HEK293 (cell line): ENCODE data around the gene FOXK2.
"Not testable (repeated sequence)": the region's sequence is repeated elsewhere in the genome, so short reads cannot be mapped to it uniquely, and the experiment has no call there.

Source experiments
- CTCF ChIA-PET: fragments of 350-600 bp; formaldehyde crosslinking; extraction: SDS; loops from one replicate; lab custom pipeline; 2021; ENCODE audit warnings: antibody characterized with exemption; lab: Yijun Ruan, JAX
- POLR2A ChIA-PET: fragments of 300-600 bp; formaldehyde crosslinking; extraction: SDS; loops from one replicate; lab custom pipeline; 2020; ENCODE audit warnings: antibody characterized with exemption, inconsistent platforms; lab: Yijun Ruan, JAX
- H3K27ac ChIP-seq: fragments of 200-500 bp; sonication (Bioruptor generic); 2 replicates; pipeline ENCODE4 v1.5.1; 2014; ENCODE audit warnings: low read depth, low read length, control low read depth, inconsistent platforms; ENCODE audit errors: extremely low read depth
- H3K36me3 ChIP-seq, 2 experiments: fragments of 200-500 bp in 1 of 2; sonication (Bioruptor generic) in 1 of 2; 1 replicate in 1 of 2; 2 replicates in 1 of 2; pipeline ENCODE4 v1.5.1; 2014 to 2017; ENCODE audit warnings: inconsistent platforms in 2 of 2, low read length in 2 of 2; ENCODE audit not compliant: control insufficient read depth in 2 of 2, insufficient read depth in 1 of 2
- H3K4me1 ChIP-seq: fragments of 200-500 bp; sonication (Bioruptor generic); 2 replicates; pipeline ENCODE4 v1.5.1; 2014; ENCODE audit warnings: mild to moderate bottlenecking, low read length, inconsistent platforms; ENCODE audit not compliant: control insufficient read depth, insufficient read depth
- H3K4me3 ChIP-seq: 2 replicates; pipeline ENCODE4 v1.5.1; 2011; ENCODE audit warnings: low read depth, mild to moderate bottlenecking, control low read depth, low read length, moderate library complexity
- H3K9me3 ChIP-seq: fragments of 200-500 bp; sonication (Bioruptor generic); 2 replicates; pipeline ENCODE4 v1.5.1; 2014; ENCODE audit warnings: low read depth, low read length, inconsistent platforms; ENCODE audit not compliant: control insufficient read depth, insufficient read depth
- GLIS1 ChIP-seq: fragments of 450-650 bp; formaldehyde crosslinking; IDR thresholded peaks from 2 replicates; pipeline ENCODE4 v1.5.1; 2016; ENCODE audit warnings: missing biosample characterization, missing genetic modification characterization
- GLIS2 ChIP-seq: fragments of 450-650 bp; formaldehyde crosslinking; IDR thresholded peaks from 2 replicates; pipeline ENCODE4 v1.5.1; 2016; ENCODE audit warnings: missing biosample characterization, missing genetic modification characterization
- KLF1 ChIP-seq: fragments of 450-650 bp; formaldehyde crosslinking; IDR thresholded peaks from 2 replicates; pipeline ENCODE4 v1.5.1; 2016; ENCODE audit warnings: missing biosample characterization, missing genetic modification characterization
- KLF17 ChIP-seq: fragments of 450-650 bp; formaldehyde crosslinking; IDR thresholded peaks from 2 replicates; pipeline ENCODE4 v1.5.1; 2016; ENCODE audit warnings: missing biosample characterization, missing genetic modification characterization
- KLF7 ChIP-seq: fragments of 450-650 bp; formaldehyde crosslinking; IDR thresholded peaks from 2 replicates; pipeline ENCODE4 v1.5.1; 2016; ENCODE audit warnings: missing biosample characterization, missing genetic modification characterization, borderline replicate concordance
- PRDM10 ChIP-seq: fragments of 450-650 bp; formaldehyde crosslinking; IDR thresholded peaks from 2 replicates; pipeline ENCODE4 v1.5.1; 2016; ENCODE audit warnings: missing biosample characterization, missing genetic modification characterization
- REST ChIP-seq: fragments of 450-650 bp; formaldehyde crosslinking; IDR thresholded peaks from 2 replicates; pipeline ENCODE4 v1.5.1; 2016; ENCODE audit warnings: missing biosample characterization, missing genetic modification characterization
- ZEB2 ChIP-seq: fragments of 450-650 bp; formaldehyde crosslinking; IDR thresholded peaks from 2 replicates; pipeline ENCODE4 v1.5.1; 2016; ENCODE audit warnings: missing biosample characterization, missing genetic modification characterization
- ZNF366 ChIP-seq: fragments of 450-650 bp; formaldehyde crosslinking; conservative IDR thresholded peaks from 2 replicates; pipeline ENCODE4 v1.5.1; 2016; ENCODE audit warnings: missing biosample characterization, missing genetic modification characterization
- ZNF518A ChIP-seq: fragments of 450-650 bp; formaldehyde crosslinking; conservative IDR thresholded peaks from 2 replicates; pipeline ENCODE4 v1.5.1; 2016; ENCODE audit warnings: low read depth, missing biosample characterization, missing genetic modification characterization
- ZNF549 ChIP-seq: fragments of 450-650 bp; IDR thresholded peaks from 2 replicates; pipeline ENCODE4 v1.5.1; 2018; ENCODE audit warnings: missing biosample characterization, missing genetic modification characterization, mild to moderate bottlenecking, inconsistent platforms, moderate library complexity
- ZNF600 ChIP-seq: fragments of 450-650 bp; formaldehyde crosslinking; IDR thresholded peaks from 2 replicates; pipeline ENCODE4 v1.5.1; 2016; ENCODE audit warnings: missing biosample characterization, missing genetic modification characterization
- ZNF623 ChIP-seq: fragments of 450-650 bp; formaldehyde crosslinking; IDR thresholded peaks from 2 replicates; pipeline ENCODE4 v1.5.1; 2016; ENCODE audit warnings: missing biosample characterization, missing genetic modification characterization
- ZNF677 ChIP-seq: fragments of 450-650 bp; IDR thresholded peaks from 2 replicates; pipeline ENCODE4 v1.5.0; 2018; ENCODE audit warnings: missing biosample characterization, mild to moderate bottlenecking, missing genetic modification characterization, moderate library complexity
- ZNF701 ChIP-seq: fragments of 450-650 bp; formaldehyde crosslinking; IDR thresholded peaks from 2 replicates; pipeline ENCODE4 v1.5.1; 2016; ENCODE audit warnings: missing biosample characterization, missing genetic modification characterization
- ZNF747 ChIP-seq: fragments of 450-650 bp; formaldehyde crosslinking; IDR thresholded peaks from 2 replicates; pipeline ENCODE4 v1.5.1; 2016; ENCODE audit warnings: missing biosample characterization, missing genetic modification characterization
- ZNF837 ChIP-seq: fragments of 450-650 bp; formaldehyde crosslinking; IDR thresholded peaks from 2 replicates; pipeline ENCODE4 v1.5.1; 2016; ENCODE audit warnings: missing biosample characterization, missing genetic modification characterization

Gene FOXK2

GRCh38 chr17:82539076-82539475, 19.5 kb downstream of the FOXK2 start:
- peak; percentile 89 for TF ChIP-seq KLF1
- 0 out of 2 replicates have a peak, but pooled peaks have one; percentile 28 for TF ChIP-seq KLF7 (tag by site-specific recombination)
- not testable (repeated sequence) for H3K9me3 ChIP-seq, H3K4me3 ChIP-seq, H3K36me3 ChIP-seq
- ChIA-PET CTCF (interaction anchor here (1.1 to 3.6 kb wide), 2 partner anchors 11 to 15 kb away, joined by 3 to 15 read pairs; no protein-coding TSS in a partner anchor), POLR2A (interaction anchor here (1.0 kb wide), 1 partner anchor 81 kb away, joined by 4 read pairs; no protein-coding TSS in a partner anchor)
- H3K4me1 ChIP-seq, result peaks cover 37% of the 10 kb centered on the region
- H3K27ac ChIP-seq, result 0 out of 2 replicates have a peak overlapping the region, but pooled peaks have one; percentile 12

GRCh38 chr17:82542439-82542838, 22.9 kb downstream of the FOXK2 start:
- TF ChIP-seq ZNF677 (tag by site-specific recombination), result no peak
- TF ChIP-seq ZNF623 (tag by site-specific recombination), result no peak
- TF ChIP-seq ZNF701, result no peak
- no peak for TF ChIP-seq ZEB2 (tag by site-specific recombination)
- TF ChIP-seq GLIS2, result no peak
- no peak for TF ChIP-seq ZNF549 (tag by site-specific recombination)
- TF ChIP-seq REST (tag by site-specific recombination), result no peak
- TF ChIP-seq ZNF747 (tag by site-specific recombination), result no peak
- TF ChIP-seq ZNF837 (tag by site-specific recombination), result no peak
- TF ChIP-seq ZNF518A (tag by site-specific recombination), result no peak
- peaks cover 24% of the 10 kb centered on the region for H3K4me1 ChIP-seq
- H3K36me3 ChIP-seq, result peaks cover 0 to 3% of the 10 kb centered on the region in 2 experiments; a peak in 1 of 3 replicates
- ChIA-PET POLR2A (no interaction called here), CTCF (no interaction called here)
- no peaks in the 10 kb centered on the region for H3K9me3 ChIP-seq
- H3K27ac ChIP-seq, result no peak overlapping the region
- H3K4me3 ChIP-seq, result no peak overlapping the region

- peaks cover 0 to 3% of the 10 kb centered on the region in 2 experiments; a peak in 1 of 3 replicates for H3K36me3 ChIP-seq
- H3K27ac ChIP-seq, result peak overlapping the region; percentile 20
- H3K4me1 ChIP-seq, result peaks cover 31% of the 10 kb centered on the region
- H3K4me3 ChIP-seq, result no peak overlapping the region
- POLR2A ChIA-PET, result interaction anchor here (0.6 to 2.3 kb wide), 2 partner anchors 25 to 89 kb away, joined by 3 to 8 read pairs; partner anchors contain the start of gene FOXK2
- no peaks in the 10 kb centered on the region for H3K9me3 ChIP-seq
- CTCF ChIA-PET, result interaction anchor here (0.5 to 1.8 kb wide), 5 partner anchors 9 to 943 kb away, joined by 3 to 18 read pairs (median 3); no protein-coding TSS in a partner anchor
- TF ChIP-seq ZNF600 (tag by site-specific recombination), result peak; percentile 88
- TF ChIP-seq GLIS1, result peak; percentile 42
- TF ChIP-seq PRDM10, result peak; percentile 65
- 0 out of 2 replicates have a peak, but pooled peaks have one; percentile 27 for TF ChIP-seq KLF17 (tag by site-specific recombination)
- TF ChIP-seq ZNF366 (tag by site-specific recombination), result peak; percentile 48; the same call in 1 of the 2 replicates
Measured at GRCh38 chr17:82544431-82545070, 25.0 kb downstream of the FOXK2 start.
